Measurements from ENCODE around the gene CCKAR. TPM values are rescaled to one million over a fixed set of nuclear protein-coding genes. Genes with fewer than 3 reads are reported as not detected.

Gene CCKAR, protein sequence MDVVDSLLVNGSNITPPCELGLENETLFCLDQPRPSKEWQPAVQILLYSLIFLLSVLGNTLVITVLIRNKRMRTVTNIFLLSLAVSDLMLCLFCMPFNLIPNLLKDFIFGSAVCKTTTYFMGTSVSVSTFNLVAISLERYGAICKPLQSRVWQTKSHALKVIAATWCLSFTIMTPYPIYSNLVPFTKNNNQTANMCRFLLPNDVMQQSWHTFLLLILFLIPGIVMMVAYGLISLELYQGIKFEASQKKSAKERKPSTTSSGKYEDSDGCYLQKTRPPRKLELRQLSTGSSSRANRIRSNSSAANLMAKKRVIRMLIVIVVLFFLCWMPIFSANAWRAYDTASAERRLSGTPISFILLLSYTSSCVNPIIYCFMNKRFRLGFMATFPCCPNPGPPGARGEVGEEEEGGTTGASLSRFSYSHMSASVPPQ
- total RNA-seq = not detected in 3 replicates

DNA sequence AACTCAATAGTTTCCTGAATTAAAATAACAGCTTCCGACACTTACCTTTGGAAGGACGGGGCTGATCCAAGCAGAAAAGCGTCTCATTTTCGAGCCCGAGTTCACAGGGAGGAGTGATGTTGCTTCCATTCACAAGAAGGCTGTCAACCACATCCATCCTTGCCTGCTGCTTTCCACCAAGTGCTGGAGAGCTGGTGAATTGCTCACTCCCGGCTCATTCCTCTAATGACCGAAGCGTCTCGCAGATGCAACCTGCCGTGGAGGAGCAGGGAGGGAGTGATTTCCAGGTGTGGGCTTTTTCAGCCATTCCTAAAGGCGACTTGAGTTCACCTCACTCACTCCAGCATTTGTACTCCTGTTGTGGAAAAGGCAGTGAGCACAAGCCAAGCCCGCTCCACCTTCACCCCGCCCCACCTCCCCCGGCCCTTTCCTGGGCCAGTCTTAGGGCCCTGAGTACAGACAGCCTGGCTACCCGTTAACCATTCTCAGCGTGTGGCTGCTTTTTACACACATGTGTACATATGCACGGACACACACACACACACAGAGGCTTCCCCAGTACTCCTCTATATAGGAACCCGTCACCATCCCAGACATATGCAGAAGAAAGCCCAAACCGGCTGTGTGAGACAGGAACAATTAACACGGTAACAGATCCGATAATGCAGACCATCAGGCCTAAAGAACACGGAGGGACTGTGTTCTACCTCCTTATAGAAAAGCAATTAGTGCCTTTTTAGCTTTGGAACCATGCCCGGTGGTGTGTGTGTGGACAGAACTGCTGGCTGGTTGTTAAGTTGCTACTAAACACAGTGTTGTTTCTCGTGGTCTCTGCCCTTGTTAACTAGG lies at the start of gene CCKAR:
Gene CCKAR, minus strand, starts transcription at position 374 of the 849 bp plus-strand sequence. Its CDS starts 217 bp downstream, at position 157.
- Mint-ChIP-seq H3K9me3 (no peaks in the 10 kb centered on the region), H3K27ac (no peak within 1 kb of the TSS), H3K4me3 (no peak within 1 kb of the TSS), H3K36me3 (no peaks in the 10 kb centered on the region), H3K27me3 (ENCODE audit: low read depth) (peaks cover 81% of the 10 kb centered on the region), H3K4me1 (no peaks in the 10 kb centered on the region)
- no peak for DNase-seq (ENCODE audit: low spot score in 2 of 2, unreplicated experiment in 2 of 2)
- TF ChIP-seq, protein P1, sequence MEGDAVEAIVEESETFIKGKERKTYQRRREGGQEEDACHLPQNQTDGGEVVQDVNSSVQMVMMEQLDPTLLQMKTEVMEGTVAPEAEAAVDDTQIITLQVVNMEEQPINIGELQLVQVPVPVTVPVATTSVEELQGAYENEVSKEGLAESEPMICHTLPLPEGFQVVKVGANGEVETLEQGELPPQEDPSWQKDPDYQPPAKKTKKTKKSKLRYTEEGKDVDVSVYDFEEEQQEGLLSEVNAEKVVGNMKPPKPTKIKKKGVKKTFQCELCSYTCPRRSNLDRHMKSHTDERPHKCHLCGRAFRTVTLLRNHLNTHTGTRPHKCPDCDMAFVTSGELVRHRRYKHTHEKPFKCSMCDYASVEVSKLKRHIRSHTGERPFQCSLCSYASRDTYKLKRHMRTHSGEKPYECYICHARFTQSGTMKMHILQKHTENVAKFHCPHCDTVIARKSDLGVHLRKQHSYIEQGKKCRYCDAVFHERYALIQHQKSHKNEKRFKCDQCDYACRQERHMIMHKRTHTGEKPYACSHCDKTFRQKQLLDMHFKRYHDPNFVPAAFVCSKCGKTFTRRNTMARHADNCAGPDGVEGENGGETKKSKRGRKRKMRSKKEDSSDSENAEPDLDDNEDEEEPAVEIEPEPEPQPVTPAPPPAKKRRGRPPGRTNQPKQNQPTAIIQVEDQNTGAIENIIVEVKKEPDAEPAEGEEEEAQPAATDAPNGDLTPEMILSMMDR (IDR thresholded peaks at IDR 0.05; ENCODE audit: unreplicated experiment) = no peak

DNA sequence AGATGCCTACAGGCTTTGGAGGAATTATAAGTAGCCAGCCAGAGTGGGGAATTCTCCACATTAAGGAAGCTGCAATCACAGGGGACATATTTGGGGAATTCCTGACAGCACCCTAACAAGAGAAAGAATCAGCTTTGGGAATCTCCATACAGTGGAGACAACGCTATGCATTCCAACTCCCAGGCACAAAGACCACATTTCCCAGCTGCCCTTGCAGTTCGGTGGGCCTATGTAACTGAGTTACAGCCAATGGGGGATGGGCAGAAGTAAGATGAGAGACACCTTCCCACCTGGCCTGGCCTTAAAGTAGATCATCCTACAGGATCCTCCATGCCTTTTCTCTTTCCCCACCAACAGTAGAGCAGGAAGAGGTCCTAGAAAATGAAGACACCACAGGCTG lies 43.4 kb upstream of the CCKAR start:
- H3K27ac Mint-ChIP-seq = no peak overlapping the region
- no peaks in the 10 kb centered on the region for H3K27me3 Mint-ChIP-seq (ENCODE audit: low read depth)
- no peaks in the 10 kb centered on the region for H3K9me3 Mint-ChIP-seq
- no peak for DNase-seq (ENCODE audit: low spot score in 2 of 2, unreplicated experiment in 2 of 2)
- no peaks in the 10 kb centered on the region for H3K4me1 Mint-ChIP-seq
- H3K4me3 Mint-ChIP-seq = no peak overlapping the region
- TF ChIP-seq, protein P1 (IDR thresholded peaks at IDR 0.05; ENCODE audit: unreplicated experiment) = no peak
- H3K36me3 Mint-ChIP-seq = no peaks in the 10 kb centered on the region

DNA sequence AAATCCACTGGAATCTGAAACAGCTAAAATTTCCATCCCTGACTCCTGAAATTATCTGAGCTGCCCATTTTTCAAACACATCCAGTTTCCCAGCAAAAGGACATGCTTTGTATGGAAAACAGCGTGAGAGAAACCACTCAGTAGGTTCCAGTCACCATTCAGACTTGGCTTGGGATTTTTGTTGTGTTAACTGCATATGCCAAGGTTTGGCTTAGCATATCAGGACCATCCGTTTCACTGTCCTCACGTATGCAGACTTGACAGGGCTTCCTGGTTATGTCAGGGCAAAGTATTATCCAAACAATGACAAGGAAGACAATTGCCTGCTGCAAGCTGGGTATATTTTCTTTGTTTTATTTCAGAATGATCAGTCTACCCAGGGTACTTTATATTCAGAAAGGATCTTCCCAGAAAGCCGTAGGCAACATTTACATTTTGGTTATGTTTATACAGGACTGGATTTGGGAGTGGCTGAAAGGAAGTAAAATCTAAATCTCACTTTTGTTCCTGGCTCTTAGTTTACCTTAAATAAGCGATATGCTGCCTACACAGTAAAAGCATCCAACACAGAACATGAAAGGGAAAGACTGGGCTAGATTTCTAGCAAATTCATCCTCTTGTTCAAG lies 41.3 kb upstream of the CCKAR start:
- H3K36me3 Mint-ChIP-seq = no peaks in the 10 kb centered on the region
- H3K9me3 Mint-ChIP-seq = no peaks in the 10 kb centered on the region
- H3K27ac Mint-ChIP-seq = no peak overlapping the region
- no peaks in the 10 kb centered on the region for H3K27me3 Mint-ChIP-seq (ENCODE audit: low read depth)
- H3K4me1 Mint-ChIP-seq = no peaks in the 10 kb centered on the region
- H3K4me3 Mint-ChIP-seq = no peak overlapping the region
- no peak for DNase-seq (ENCODE audit: low spot score in 2 of 2, unreplicated experiment in 2 of 2)
- TF ChIP-seq, protein P1 (IDR thresholded peaks at IDR 0.05; ENCODE audit: unreplicated experiment) = no peak

DNA sequence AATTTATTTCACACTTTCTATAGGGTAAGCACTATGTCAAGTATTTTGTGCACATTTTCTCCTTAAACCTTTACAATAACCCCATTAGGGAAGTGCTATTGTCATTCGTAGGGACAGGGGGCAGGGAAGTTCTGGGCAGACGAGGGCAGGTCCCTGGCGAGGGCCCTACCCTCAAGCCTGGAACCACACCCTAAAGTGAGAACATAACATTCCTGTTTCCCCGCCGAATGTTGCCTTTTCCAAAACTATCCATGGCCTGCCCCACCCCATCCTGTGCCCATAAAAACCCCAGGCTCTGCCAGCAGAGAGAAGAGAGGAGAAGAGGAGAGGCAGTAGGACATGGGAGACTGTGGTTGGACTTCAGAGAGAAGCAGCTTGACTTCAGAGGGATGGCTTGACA lies 39.8 kb upstream of the CCKAR start:
- H3K9me3 Mint-ChIP-seq = no peaks in the 10 kb centered on the region
- H3K4me1 Mint-ChIP-seq = no peaks in the 10 kb centered on the region
- no peaks in the 10 kb centered on the region for H3K36me3 Mint-ChIP-seq
- H3K4me3 Mint-ChIP-seq = no peak overlapping the region
- no peak for DNase-seq (ENCODE audit: low spot score in 2 of 2, unreplicated experiment in 2 of 2)
- H3K27me3 Mint-ChIP-seq (ENCODE audit: low read depth) = no peaks in the 10 kb centered on the region
- TF ChIP-seq, protein P1 (IDR thresholded peaks at IDR 0.05; ENCODE audit: unreplicated experiment) = no peak
- no peak overlapping the region for H3K27ac Mint-ChIP-seq

DNA sequence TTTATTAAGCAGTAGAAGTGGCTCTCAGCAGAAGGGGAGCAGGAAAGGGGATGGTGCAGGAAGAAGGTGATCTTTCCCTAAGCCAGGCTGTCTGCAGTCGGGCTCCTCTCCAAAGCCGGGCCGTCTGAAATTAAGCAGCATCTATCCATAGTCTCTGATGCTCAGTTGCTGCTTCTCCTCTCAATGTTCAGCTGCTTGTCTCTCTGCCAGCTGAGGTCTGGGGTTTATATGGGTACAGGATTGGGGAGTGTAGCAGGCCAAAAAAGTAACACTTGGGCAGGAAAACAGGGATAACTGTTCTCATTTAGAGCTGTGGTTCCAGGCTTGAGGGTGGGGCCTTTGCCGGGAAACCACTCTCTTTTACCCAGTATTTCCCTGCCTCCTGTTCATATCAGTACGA lies 39.2 kb upstream of the CCKAR start:
- Mint-ChIP-seq H3K27ac (no peak overlapping the region), H3K9me3 (no peaks in the 10 kb centered on the region), H3K4me1 (peaks cover under 1% of the 10 kb centered on the region), H3K27me3 (ENCODE audit: low read depth) (no peaks in the 10 kb centered on the region), H3K36me3 (no peaks in the 10 kb centered on the region), H3K4me3 (no peak overlapping the region)
- DNase-seq (ENCODE audit: low spot score in 2 of 2, unreplicated experiment in 2 of 2) = no peak
- TF ChIP-seq, protein P1 (IDR thresholded peaks at IDR 0.05; ENCODE audit: unreplicated experiment) = no peak

All from mesothelial cell of epicardium (in vitro differentiated cells).